NCI-H2196 (cell line): Measurements from ENCODE around the gene SUMO3.

Source experiments
- DNase-seq: peaks from one replicate; lab custom pipeline; 2025; ENCODE audit not compliant: unreplicated experiment; lab: John Stamatoyannopoulos, UW

The SUMO3 gene

DNA sequence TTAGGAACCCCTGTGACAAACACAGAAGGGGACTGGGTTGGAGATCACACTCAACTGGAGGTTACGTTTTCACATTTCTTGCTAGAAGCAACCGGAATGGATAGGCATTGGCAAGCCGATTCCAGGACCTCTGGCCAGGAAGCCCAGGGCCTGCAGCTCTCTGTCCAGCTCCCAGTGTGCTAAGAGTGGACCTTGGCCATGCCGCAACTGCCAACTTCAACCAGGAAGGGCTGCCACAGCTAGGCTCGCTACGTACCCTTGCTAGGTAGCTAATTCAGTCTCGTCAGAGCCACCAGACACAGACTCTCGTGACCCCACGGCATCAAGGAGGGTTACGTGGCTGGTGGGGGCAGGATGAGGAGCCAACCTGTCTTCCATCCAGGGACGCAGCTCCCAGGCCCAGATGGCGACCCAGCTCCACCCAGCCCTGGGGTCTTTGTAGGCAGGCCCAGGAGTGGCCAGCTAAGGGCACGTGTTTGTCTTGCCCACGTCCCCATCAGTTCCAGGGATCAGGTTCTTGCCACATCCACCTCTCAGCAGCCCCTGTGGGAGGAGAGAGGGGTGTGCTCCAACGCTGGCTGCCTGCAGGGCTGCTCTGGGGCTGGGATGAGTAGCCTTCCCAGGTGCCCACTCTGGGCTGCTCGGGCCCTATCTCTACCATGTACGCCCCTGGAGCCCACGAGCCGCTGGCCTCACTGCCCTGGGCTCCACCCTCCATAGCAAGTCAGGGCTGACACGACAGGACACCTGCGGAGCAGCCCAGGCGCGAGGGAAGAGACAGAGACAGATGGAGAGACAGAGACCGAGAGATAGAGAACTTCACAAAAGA is 55.4 kb downstream of the SUMO3 start:
- DNase-seq, result no peak

DNA sequence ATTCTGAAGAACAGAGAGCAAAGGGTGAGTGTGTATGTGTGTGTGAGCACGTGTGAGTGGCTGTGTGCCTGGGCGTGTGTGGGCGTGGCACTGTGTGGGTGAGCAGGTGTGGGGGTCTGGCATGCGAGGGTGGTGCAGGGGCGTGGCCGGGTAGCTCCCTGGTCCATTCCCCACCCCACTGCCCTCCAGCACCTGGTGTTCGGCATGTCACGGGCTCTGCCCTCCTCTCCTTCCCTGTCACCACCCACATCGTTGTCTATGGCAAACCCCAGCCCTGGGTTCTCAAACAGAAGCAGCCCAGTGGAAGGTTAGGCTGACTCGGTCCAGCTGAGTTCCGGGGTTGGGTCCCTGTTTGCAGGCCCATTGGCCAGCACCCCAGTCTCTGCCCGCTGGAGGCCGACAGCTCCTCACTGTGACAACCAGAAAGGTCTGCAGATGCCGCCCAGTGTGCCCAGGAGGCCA is 56.1 kb downstream of the SUMO3 start:
- DNase-seq, result no peak

DNA sequence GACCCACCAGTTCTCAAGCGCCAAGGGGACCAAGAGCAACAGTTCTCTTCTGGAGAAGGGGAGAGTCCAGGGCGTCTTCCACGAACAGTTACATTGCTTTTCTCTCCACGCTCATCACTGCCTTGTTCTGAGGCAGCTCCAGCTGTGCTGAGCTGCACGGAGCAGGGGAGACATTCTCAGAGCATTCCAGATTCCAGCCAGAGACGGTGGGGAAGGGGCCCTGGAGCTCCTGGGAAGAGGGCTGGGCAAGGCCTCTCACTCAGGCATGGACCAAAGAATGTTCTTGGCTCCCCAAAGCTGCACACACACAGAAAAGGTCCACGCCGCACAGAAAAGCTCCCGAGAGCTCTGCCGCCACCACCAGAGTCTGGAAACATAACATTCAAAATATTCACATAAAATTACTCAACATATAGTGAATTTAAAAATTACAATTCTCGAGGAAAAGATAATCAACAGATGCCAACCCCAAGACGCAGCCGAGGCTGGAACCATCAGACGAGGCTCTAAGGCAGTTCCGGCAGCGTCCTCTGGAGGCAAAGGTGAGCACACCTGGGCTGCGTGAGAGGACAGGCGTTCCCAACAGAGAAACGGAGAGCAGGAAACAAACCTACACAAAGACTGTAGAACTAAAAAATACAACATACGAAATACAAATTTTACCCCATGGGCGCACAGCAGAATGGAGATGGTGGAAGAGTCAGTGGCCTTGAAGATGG is 56.7 kb downstream of the SUMO3 start:
- peak; percentile 33 for DNase-seq

DNA sequence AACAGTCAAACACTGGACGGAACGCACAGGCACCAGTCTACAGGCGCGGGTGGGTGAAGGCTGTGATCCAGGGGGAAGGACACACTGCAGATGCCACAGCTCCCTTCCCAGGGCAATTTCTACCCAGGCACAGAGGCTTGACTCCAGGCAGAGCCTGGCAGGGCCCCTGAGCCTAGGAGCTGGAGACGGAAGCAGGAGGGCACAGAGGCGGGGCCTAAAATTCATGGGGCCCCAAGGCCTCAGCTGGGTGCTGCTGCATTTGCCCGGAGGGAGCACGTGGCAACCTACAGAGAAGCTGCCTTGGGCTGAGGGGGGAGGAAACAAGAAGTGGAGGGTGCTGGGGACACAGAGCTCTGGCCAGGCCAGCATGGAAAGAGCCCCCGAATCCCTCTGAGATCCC is 57.5 kb downstream of the SUMO3 start:
- no peak for DNase-seq

DNA sequence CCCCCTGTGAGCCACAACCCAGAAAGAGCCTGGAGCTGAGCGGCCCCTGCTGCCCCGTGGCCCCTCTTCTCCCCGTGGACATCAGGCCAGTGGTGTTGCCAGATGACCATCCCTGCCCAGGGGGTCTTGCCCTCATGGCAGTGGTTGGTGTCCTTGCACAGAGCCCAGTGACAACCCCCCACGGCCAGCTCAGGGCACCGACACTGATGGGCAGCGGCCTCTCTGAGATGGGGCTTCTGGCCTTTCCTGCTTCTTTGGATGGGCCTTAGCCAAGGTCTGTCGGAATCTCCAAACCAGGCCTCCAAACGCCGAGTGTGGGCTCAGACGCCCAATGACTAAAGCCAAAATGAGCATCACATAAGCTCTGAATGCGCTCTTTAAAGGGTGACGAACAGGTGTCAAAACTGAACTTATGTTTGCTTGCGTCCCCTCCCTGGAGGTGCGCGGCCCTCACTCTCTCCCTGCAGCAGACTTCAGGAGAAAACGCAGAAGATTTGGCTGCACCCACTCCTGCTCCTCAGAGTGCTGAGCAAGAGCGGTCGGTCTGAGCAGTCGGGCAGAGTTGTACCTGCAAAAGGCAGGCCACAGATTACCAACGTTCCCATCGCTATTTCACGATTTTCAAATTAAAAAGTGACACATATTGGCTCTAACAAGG is 58.1 kb downstream of the SUMO3 start:
- no peak for DNase-seq

DNA sequence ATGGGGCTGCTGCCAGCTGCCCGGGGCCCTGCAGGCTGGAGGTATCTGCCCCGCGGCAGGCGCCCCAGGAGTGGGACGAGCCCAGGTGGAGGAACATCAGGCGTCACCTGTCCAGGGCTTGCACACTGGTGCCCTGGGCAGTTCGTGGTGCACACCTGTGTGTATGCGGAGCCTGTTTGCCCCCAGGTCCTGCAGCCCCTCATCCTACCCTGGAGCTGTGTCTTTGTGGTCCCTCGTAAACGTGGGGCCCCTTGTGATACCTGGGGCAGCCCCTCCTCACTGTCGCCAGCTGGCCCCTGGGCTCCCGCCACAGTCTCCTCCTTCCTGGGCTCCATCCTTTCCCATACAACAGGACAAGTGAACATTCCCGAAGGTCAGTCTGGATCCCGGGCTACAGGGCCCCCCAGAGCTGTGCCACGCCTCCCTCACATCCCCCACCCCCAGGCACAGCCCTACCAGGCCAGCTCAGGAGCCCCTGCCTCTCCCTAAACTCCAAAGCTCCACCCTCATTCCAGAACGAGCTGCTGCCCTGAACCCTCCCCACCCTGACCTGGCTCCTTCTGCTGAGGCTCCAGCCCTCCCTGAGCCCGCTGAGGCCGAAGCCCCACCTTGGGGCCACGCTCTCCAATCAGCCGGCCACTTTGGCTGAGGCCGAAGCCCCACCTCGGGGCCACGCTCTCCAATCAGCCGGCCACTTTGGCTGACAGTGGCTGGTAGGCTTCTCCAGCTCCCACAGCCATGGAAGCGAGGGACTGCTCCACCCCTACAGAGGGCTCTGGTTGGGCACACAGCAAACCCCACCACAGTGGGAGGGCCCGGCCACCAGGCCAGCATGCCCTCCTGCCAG is 58.9 kb downstream of the SUMO3 start:
- no peak for DNase-seq

- DNase-seq, result no peak
Measured at GRCh38 chr21:44758141-44758561, 59.7 kb downstream of the SUMO3 start.

DNA sequence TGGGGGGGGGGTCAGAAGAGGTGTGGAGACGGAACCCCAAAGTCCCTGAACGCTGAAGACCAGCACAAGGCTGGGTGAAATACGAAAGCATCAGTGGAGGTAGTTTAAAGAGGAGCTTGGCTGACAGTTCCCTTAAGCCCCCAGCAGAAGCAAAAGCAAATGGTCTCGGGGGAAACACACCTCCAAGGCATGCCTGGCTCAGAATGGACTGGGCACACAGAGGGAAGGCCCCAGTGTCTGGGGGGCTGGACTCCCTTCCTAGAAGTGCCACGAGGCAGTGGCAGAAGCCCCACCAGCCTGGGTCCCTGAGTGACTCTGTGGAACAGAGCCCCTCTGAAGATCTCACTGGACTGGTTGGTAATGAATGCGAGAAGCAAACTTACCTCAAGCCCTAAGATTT is 60.1 kb downstream of the SUMO3 start:
- DNase-seq, result no peak

- no peak for DNase-seq
Measured at GRCh38 chr21:44756423-44757185, 61.3 kb downstream of the SUMO3 start.
